ENCODE data around the gene FHDC1.

Gene FHDC1

GRCh38 chr4:152961014-152961772 lies 25.1 kb downstream of the FHDC1 start:
- no peak for DNase-seq

GRCh38 chr4:152961773-152962115 lies 25.6 kb downstream of the FHDC1 start:
- no peak for DNase-seq

- no peak for DNase-seq
These were observed 26.0 kb downstream of the FHDC1 start for GRCh38 chr4:152962150-152962549.

GRCh38 chr4:152964335-152964734 lies 28.2 kb downstream of the FHDC1 start:
- no peak for DNase-seq

GRCh38 chr4:152965611-152966010 lies 29.5 kb downstream of the FHDC1 start:
- DNase-seq, result no peak

GRCh38 chr4:152967907-152968306 lies 31.8 kb downstream of the FHDC1 start:
- no peak for DNase-seq

- no peak for DNase-seq
These were observed 32.8 kb downstream of the FHDC1 start for GRCh38 chr4:152968806-152969394.

GRCh38 chr4:152970102-152970820 lies 34.1 kb downstream of the FHDC1 start:
- no peak for DNase-seq

GRCh38 chr4:152971053-152971452 lies 34.9 kb downstream of the FHDC1 start:
- no peak for DNase-seq

- DNase-seq, result no peak
These were observed 36.9 kb downstream of the FHDC1 start for GRCh38 chr4:152972821-152973628.

GRCh38 chr4:152973629-152974467 lies 37.7 kb downstream of the FHDC1 start:
- DNase-seq, result no peak

GRCh38 chr4:152974468-152975379 lies 38.6 kb downstream of the FHDC1 start:
- DNase-seq, result no peak

- DNase-seq, result no peak
These were observed 39.5 kb downstream of the FHDC1 start for GRCh38 chr4:152975380-152976211.

GRCh38 chr4:152976212-152976761 lies 40.2 kb downstream of the FHDC1 start:
- no peak for DNase-seq

- DNase-seq, result no peak
These were observed 43.7 kb downstream of the FHDC1 start for GRCh38 chr4:152979731-152980330.

GRCh38 chr4:152981278-152981677 lies 45.2 kb downstream of the FHDC1 start:
- no peak for DNase-seq

- no peak for DNase-seq
These were observed 45.7 kb downstream of the FHDC1 start for GRCh38 chr4:152981842-152982241.

- DNase-seq, result no peak
These were observed 47.1 kb downstream of the FHDC1 start for GRCh38 chr4:152983221-152983620.

- DNase-seq, result no peak
These were observed 47.8 kb downstream of the FHDC1 start for GRCh38 chr4:152983774-152984411.

Data from CD4-positive, alpha-beta T cell treated with Interleukin-17A for 4 hours (primary cell).